Chondrocyte (in vitro differentiated cells): Measurements from ENCODE around the gene HECW1. TPM values are rescaled to one million over a fixed set of nuclear protein-coding genes. Genes with fewer than 3 reads are reported as not detected.

Source experiments
- DNase-seq: peaks from one replicate; pipeline ENCODE4 v3.0.0; 2021; ENCODE audit warnings: mixed read lengths, low spot score
- H3K27ac Mint-ChIP-seq: one replicate; pipeline ENCODE4 v1.8.0; 2021; ENCODE audit warnings: mild to moderate bottlenecking, moderate library complexity, mixed read lengths; ENCODE audit not compliant: unreplicated experiment
- H3K27me3 Mint-ChIP-seq: 2 replicates; pipeline ENCODE4 v1.8.0; 2021; ENCODE audit warnings: low read depth, mixed read lengths
- H3K36me3 Mint-ChIP-seq: 2 replicates; pipeline ENCODE4 v1.8.0; 2021; ENCODE audit warnings: low read depth, mixed read lengths
- H3K4me1 Mint-ChIP-seq: 2 replicates; pipeline ENCODE4 v1.8.0; 2021; ENCODE audit warnings: low read depth, mild to moderate bottlenecking, mixed read lengths
- H3K4me3 Mint-ChIP-seq: one replicate; pipeline ENCODE4 v1.8.0; 2021; ENCODE audit warnings: mild to moderate bottlenecking, moderate library complexity, mixed read lengths; ENCODE audit not compliant: unreplicated experiment
- H3K9me3 Mint-ChIP-seq: 2 replicates; pipeline ENCODE4 v1.8.0; 2021; ENCODE audit warnings: low read depth, mixed read lengths
- CTCF ChIP-seq: fragments of 200-600 bp; sonication (generic); IDR thresholded peaks from 2 replicates; pipeline ENCODE4 v1.5.0; 2021; ENCODE audit warnings: antibody characterized with exemption, mild to moderate bottlenecking, moderate library complexity
- total RNA-seq: library from RNA; stranded (reverse); gene quantifications from 3 replicates; pipeline ENCODE4 v1.2.1, GENCODE V29; 2021

Gene HECW1
- total RNA-seq, 1 donor from 2014 or later = 1.9 TPM

GRCh38 chr7:43491984-43492383 is 379.5 kb downstream of the HECW1 start:
- peaks cover 39% of the 10 kb centered on the region for H3K4me1 Mint-ChIP-seq
- TF ChIP-seq CTCF = no peak
- no peaks in the 10 kb centered on the region for H3K9me3 Mint-ChIP-seq
- H3K4me3 Mint-ChIP-seq = no peak overlapping the region
- H3K36me3 Mint-ChIP-seq = peaks cover 4% of the 10 kb centered on the region
- DNase-seq = no peak
- H3K27me3 Mint-ChIP-seq = peaks cover 9% of the 10 kb centered on the region
- H3K27ac Mint-ChIP-seq = peak overlapping the region; percentile 86

GRCh38 chr7:43492896-43493295 is 380.4 kb downstream of the HECW1 start:
- Mint-ChIP-seq H3K27me3 (peaks cover 15% of the 10 kb centered on the region), H3K9me3 (no peaks in the 10 kb centered on the region)

GRCh38 chr7:43495572-43495971 is 383.1 kb downstream of the HECW1 start:
- no peak for TF ChIP-seq CTCF
- peaks cover 15% of the 10 kb centered on the region for H3K27me3 Mint-ChIP-seq
- peaks cover 16% of the 10 kb centered on the region for H3K4me1 Mint-ChIP-seq
- no peak for DNase-seq
- H3K4me3 Mint-ChIP-seq = no peak overlapping the region
- no peak overlapping the region for H3K27ac Mint-ChIP-seq
- H3K36me3 Mint-ChIP-seq = peaks cover 4% of the 10 kb centered on the region
- no peaks in the 10 kb centered on the region for H3K9me3 Mint-ChIP-seq

More at GRCh38 chr7:43492896-43493295, 380.4 kb downstream of the HECW1 start:
- H3K4me1 Mint-ChIP-seq = peaks cover 34% of the 10 kb centered on the region
- H3K4me3 Mint-ChIP-seq = no peak overlapping the region
- peaks cover 4% of the 10 kb centered on the region for H3K36me3 Mint-ChIP-seq
- no peak for DNase-seq
- TF ChIP-seq CTCF = no peak
- H3K27ac Mint-ChIP-seq = no peak overlapping the region

- Mint-ChIP-seq H3K36me3 (peaks cover 4% of the 10 kb centered on the region), H3K27me3 (peaks cover 15% of the 10 kb centered on the region), H3K9me3 (no peaks in the 10 kb centered on the region), H3K4me3 (no peak overlapping the region), H3K27ac (no peak overlapping the region), H3K4me1 (peaks cover 18% of the 10 kb centered on the region)
- DNase-seq = no peak
- TF ChIP-seq CTCF = no peak
Measured at GRCh38 chr7:43496596-43496995, 384.1 kb downstream of the HECW1 start.

- Mint-ChIP-seq H3K9me3 (no peaks in the 10 kb centered on the region), H3K36me3 (no peaks in the 10 kb centered on the region), H3K4me3 (no peak overlapping the region), H3K27me3 (peaks cover 7% of the 10 kb centered on the region), H3K4me1 (peaks cover 12% of the 10 kb centered on the region), H3K27ac (peak overlapping the region; percentile 46)
- no peak for DNase-seq
- TF ChIP-seq CTCF = no peak
Measured at GRCh38 chr7:43501870-43502269, 389.4 kb downstream of the HECW1 start.
